Measurements from ENCODE around the gene OARD1.

The OARD1 gene

GRCh38 chr6:41061196-41061726 is 10.9 kb downstream of the OARD1 start:
- Histone ChIP-seq H3K4me3 (ENCODE audit: low read length) (no peak overlapping the region), H3K36me3 (ENCODE audit: control insufficient read depth, insufficient read depth, low read length) (no peaks in the 10 kb centered on the region; the same call in 1 of the 2 replicates), H3K27me3 (ENCODE audit: control insufficient read depth, insufficient read depth, low read length) (no peaks in the 10 kb centered on the region), H3K4me1 (ENCODE audit: control insufficient read depth, insufficient read depth, low read length) (no peaks in the 10 kb centered on the region), H3K9me3 (ENCODE audit: control insufficient read depth, insufficient read depth, low read length) (no peaks in the 10 kb centered on the region), H3K27ac (ENCODE audit: low read length) (no peak overlapping the region)
- no peak for DNase-seq (ENCODE audit: low read depth, low spot score)
- WGBS (ENCODE audit: insufficient coverage, insufficient read length) = no CpG with 5 or more reads among the region's 13 CpGs

- WGBS (ENCODE audit: insufficient coverage, insufficient read length) = no CpG with 5 or more reads among the region's 1 CpG
- no peaks in the 10 kb centered on the region for H3K4me1 ChIP-seq (ENCODE audit: control insufficient read depth, insufficient read depth, low read length)
- no peak for DNase-seq (ENCODE audit: low read depth, low spot score)
- no peak overlapping the region for H3K4me3 ChIP-seq (ENCODE audit: low read length)
- no peaks in the 10 kb centered on the region for H3K9me3 ChIP-seq (ENCODE audit: control insufficient read depth, insufficient read depth, low read length)
- H3K27me3 ChIP-seq (ENCODE audit: control insufficient read depth, insufficient read depth, low read length) = no peaks in the 10 kb centered on the region
- H3K27ac ChIP-seq (ENCODE audit: low read length) = no peak overlapping the region
- H3K36me3 ChIP-seq (ENCODE audit: control insufficient read depth, insufficient read depth, low read length) = no peaks in the 10 kb centered on the region; the same call in 1 of the 2 replicates
Observed at GRCh38 chr6:41059556-41059955, 12.6 kb downstream of the OARD1 start.

- no peak overlapping the region for H3K27ac ChIP-seq (ENCODE audit: low read length)
- no peaks in the 10 kb centered on the region for H3K27me3 ChIP-seq (ENCODE audit: control insufficient read depth, insufficient read depth, low read length)
- H3K9me3 ChIP-seq (ENCODE audit: control insufficient read depth, insufficient read depth, low read length) = no peaks in the 10 kb centered on the region
- no CpG with 5 or more reads among the region's 2 CpGs for WGBS (ENCODE audit: insufficient coverage, insufficient read length)
- H3K4me3 ChIP-seq (ENCODE audit: low read length) = no peak overlapping the region
- H3K36me3 ChIP-seq (ENCODE audit: control insufficient read depth, insufficient read depth, low read length) = no peaks in the 10 kb centered on the region; the same call in 1 of the 2 replicates
- no peaks in the 10 kb centered on the region for H3K4me1 ChIP-seq (ENCODE audit: control insufficient read depth, insufficient read depth, low read length)
- no peak for DNase-seq (ENCODE audit: low read depth, low spot score)
Observed at GRCh38 chr6:41058783-41059181, 13.4 kb downstream of the OARD1 start.

GRCh38 chr6:41056768-41057490 is 15.2 kb downstream of the OARD1 start:
- Histone ChIP-seq H3K27ac (ENCODE audit: low read length) (no peak overlapping the region), H3K36me3 (ENCODE audit: control insufficient read depth, insufficient read depth, low read length) (no peaks in the 10 kb centered on the region), H3K27me3 (ENCODE audit: control insufficient read depth, insufficient read depth, low read length) (no peaks in the 10 kb centered on the region), H3K9me3 (ENCODE audit: control insufficient read depth, insufficient read depth, low read length) (no peaks in the 10 kb centered on the region), H3K4me3 (ENCODE audit: low read length) (no peak overlapping the region), H3K4me1 (ENCODE audit: control insufficient read depth, insufficient read depth, low read length) (no peaks in the 10 kb centered on the region)
- no peak for DNase-seq (ENCODE audit: low read depth, low spot score)
- no CpG with 5 or more reads among the region's 6 CpGs for WGBS (ENCODE audit: insufficient coverage, insufficient read length)

GRCh38 chr6:41055149-41055548 is 17.0 kb downstream of the OARD1 start:
- DNase-seq (ENCODE audit: low read depth, low spot score) = no peak
- Histone ChIP-seq H3K27me3 (ENCODE audit: control insufficient read depth, insufficient read depth, low read length) (no peaks in the 10 kb centered on the region), H3K4me3 (ENCODE audit: low read length) (no peak overlapping the region), H3K27ac (ENCODE audit: low read length) (no peak overlapping the region), H3K4me1 (ENCODE audit: control insufficient read depth, insufficient read depth, low read length) (no peaks in the 10 kb centered on the region), H3K36me3 (ENCODE audit: control insufficient read depth, insufficient read depth, low read length) (no peaks in the 10 kb centered on the region), H3K9me3 (ENCODE audit: control insufficient read depth, insufficient read depth, low read length) (no peaks in the 10 kb centered on the region)
- no CpG with 5 or more reads among the region's 3 CpGs for WGBS (ENCODE audit: insufficient coverage, insufficient read length)

- DNase-seq (ENCODE audit: low read depth, low spot score) = no peak
Observed at GRCh38 chr6:41054511-41054910, 17.6 kb downstream of the OARD1 start.

GRCh38 chr6:41053041-41053440 is 19.1 kb downstream of the OARD1 start, which contains the start of gene APOBEC2:
Gene APOBEC2, plus strand, starts transcription at chr6:41053202. Its CDS starts 146 bp downstream, at chr6:41053348.
- DNase-seq (ENCODE audit: low read depth, low spot score) = no peak
- H3K4me3 ChIP-seq (ENCODE audit: low read length) = no peak within 1 kb of the TSS
- H3K36me3 ChIP-seq (ENCODE audit: control insufficient read depth, insufficient read depth, low read length) = no peaks in the 10 kb centered on the region
- H3K9me3 ChIP-seq (ENCODE audit: control insufficient read depth, insufficient read depth, low read length) = no peaks in the 10 kb centered on the region
- no peak within 1 kb of the TSS for H3K27ac ChIP-seq (ENCODE audit: low read length)
- H3K27me3 ChIP-seq (ENCODE audit: control insufficient read depth, insufficient read depth, low read length) = no peaks in the 10 kb centered on the region
- H3K4me1 ChIP-seq (ENCODE audit: control insufficient read depth, insufficient read depth, low read length) = no peaks in the 10 kb centered on the region
- no CpG with 5 or more reads among the region's 5 CpGs for WGBS (ENCODE audit: insufficient coverage, insufficient read length)

More at GRCh38 chr6:41054511-41054910, 17.6 kb downstream of the OARD1 start:
- H3K9me3 ChIP-seq (ENCODE audit: control insufficient read depth, insufficient read depth, low read length) = no peaks in the 10 kb centered on the region
- no CpG with 5 or more reads among the region's 3 CpGs for WGBS (ENCODE audit: insufficient coverage, insufficient read length)
- H3K27me3 ChIP-seq (ENCODE audit: control insufficient read depth, insufficient read depth, low read length) = no peaks in the 10 kb centered on the region
- no peak overlapping the region for H3K4me3 ChIP-seq (ENCODE audit: low read length)
- no peak overlapping the region for H3K27ac ChIP-seq (ENCODE audit: low read length)
- no peaks in the 10 kb centered on the region for H3K36me3 ChIP-seq (ENCODE audit: control insufficient read depth, insufficient read depth, low read length)
- H3K4me1 ChIP-seq (ENCODE audit: control insufficient read depth, insufficient read depth, low read length) = no peaks in the 10 kb centered on the region

- no peak overlapping the region for H3K27ac ChIP-seq (ENCODE audit: low read length)
- H3K4me1 ChIP-seq (ENCODE audit: control insufficient read depth, insufficient read depth, low read length) = no peaks in the 10 kb centered on the region
- no peak overlapping the region for H3K4me3 ChIP-seq (ENCODE audit: low read length)
- H3K9me3 ChIP-seq (ENCODE audit: control insufficient read depth, insufficient read depth, low read length) = no peaks in the 10 kb centered on the region
- WGBS (ENCODE audit: insufficient coverage, insufficient read length) = no CpG with 5 or more reads among the region's 5 CpGs
- no peaks in the 10 kb centered on the region for H3K36me3 ChIP-seq (ENCODE audit: control insufficient read depth, insufficient read depth, low read length)
- no peaks in the 10 kb centered on the region for H3K27me3 ChIP-seq (ENCODE audit: control insufficient read depth, insufficient read depth, low read length)
- no peak for DNase-seq (ENCODE audit: low read depth, low spot score)
Observed at GRCh38 chr6:41051873-41052272, 20.3 kb downstream of the OARD1 start.

GRCh38 chr6:41050536-41050935 is 21.6 kb downstream of the OARD1 start:
- Histone ChIP-seq H3K4me1 (ENCODE audit: control insufficient read depth, insufficient read depth, low read length) (no peaks in the 10 kb centered on the region), H3K36me3 (ENCODE audit: control insufficient read depth, insufficient read depth, low read length) (no peaks in the 10 kb centered on the region), H3K9me3 (ENCODE audit: control insufficient read depth, insufficient read depth, low read length) (no peaks in the 10 kb centered on the region), H3K27me3 (ENCODE audit: control insufficient read depth, insufficient read depth, low read length) (no peaks in the 10 kb centered on the region), H3K27ac (ENCODE audit: low read length) (no peak overlapping the region), H3K4me3 (ENCODE audit: low read length) (no peak overlapping the region)
- WGBS (ENCODE audit: insufficient coverage, insufficient read length) = no CpG with 5 or more reads among the region's 3 CpGs
- DNase-seq (ENCODE audit: low read depth, low spot score) = no peak

- Histone ChIP-seq H3K27ac (ENCODE audit: low read length) (no peak overlapping the region), H3K36me3 (ENCODE audit: control insufficient read depth, insufficient read depth, low read length) (no peaks in the 10 kb centered on the region), H3K27me3 (ENCODE audit: control insufficient read depth, insufficient read depth, low read length) (no peaks in the 10 kb centered on the region), H3K9me3 (ENCODE audit: control insufficient read depth, insufficient read depth, low read length) (no peaks in the 10 kb centered on the region), H3K4me3 (ENCODE audit: low read length) (no peak overlapping the region), H3K4me1 (ENCODE audit: control insufficient read depth, insufficient read depth, low read length) (no peaks in the 10 kb centered on the region)
- DNase-seq (ENCODE audit: low read depth, low spot score) = no peak
- WGBS (ENCODE audit: insufficient coverage, insufficient read length) = no CpG with 5 or more reads among the region's 7 CpGs
Observed at GRCh38 chr6:41049955-41050354, 22.2 kb downstream of the OARD1 start.

- no peaks in the 10 kb centered on the region for H3K36me3 ChIP-seq (ENCODE audit: control insufficient read depth, insufficient read depth, low read length)
- no CpG with 5 or more reads among the region's 1 CpG for WGBS (ENCODE audit: insufficient coverage, insufficient read length)
- H3K9me3 ChIP-seq (ENCODE audit: control insufficient read depth, insufficient read depth, low read length) = no peaks in the 10 kb centered on the region
- H3K27ac ChIP-seq (ENCODE audit: low read length) = no peak overlapping the region
- DNase-seq (ENCODE audit: low read depth, low spot score) = no peak
- no peaks in the 10 kb centered on the region for H3K4me1 ChIP-seq (ENCODE audit: control insufficient read depth, insufficient read depth, low read length)
- no peaks in the 10 kb centered on the region for H3K27me3 ChIP-seq (ENCODE audit: control insufficient read depth, insufficient read depth, low read length)
- H3K4me3 ChIP-seq (ENCODE audit: low read length) = no peak overlapping the region
Observed at GRCh38 chr6:41049521-41049920, 22.6 kb downstream of the OARD1 start.
